Measurements from ENCODE around the gene NDUFAF8. TPM values are rescaled to one million over a fixed set of nuclear protein-coding genes. Genes with fewer than 3 reads are reported as not detected.

The NDUFAF8 gene
- total RNA-seq, 4 donors from 2014 or later, result 22.0 to 67.0 (median 34.3) TPM

DNA sequence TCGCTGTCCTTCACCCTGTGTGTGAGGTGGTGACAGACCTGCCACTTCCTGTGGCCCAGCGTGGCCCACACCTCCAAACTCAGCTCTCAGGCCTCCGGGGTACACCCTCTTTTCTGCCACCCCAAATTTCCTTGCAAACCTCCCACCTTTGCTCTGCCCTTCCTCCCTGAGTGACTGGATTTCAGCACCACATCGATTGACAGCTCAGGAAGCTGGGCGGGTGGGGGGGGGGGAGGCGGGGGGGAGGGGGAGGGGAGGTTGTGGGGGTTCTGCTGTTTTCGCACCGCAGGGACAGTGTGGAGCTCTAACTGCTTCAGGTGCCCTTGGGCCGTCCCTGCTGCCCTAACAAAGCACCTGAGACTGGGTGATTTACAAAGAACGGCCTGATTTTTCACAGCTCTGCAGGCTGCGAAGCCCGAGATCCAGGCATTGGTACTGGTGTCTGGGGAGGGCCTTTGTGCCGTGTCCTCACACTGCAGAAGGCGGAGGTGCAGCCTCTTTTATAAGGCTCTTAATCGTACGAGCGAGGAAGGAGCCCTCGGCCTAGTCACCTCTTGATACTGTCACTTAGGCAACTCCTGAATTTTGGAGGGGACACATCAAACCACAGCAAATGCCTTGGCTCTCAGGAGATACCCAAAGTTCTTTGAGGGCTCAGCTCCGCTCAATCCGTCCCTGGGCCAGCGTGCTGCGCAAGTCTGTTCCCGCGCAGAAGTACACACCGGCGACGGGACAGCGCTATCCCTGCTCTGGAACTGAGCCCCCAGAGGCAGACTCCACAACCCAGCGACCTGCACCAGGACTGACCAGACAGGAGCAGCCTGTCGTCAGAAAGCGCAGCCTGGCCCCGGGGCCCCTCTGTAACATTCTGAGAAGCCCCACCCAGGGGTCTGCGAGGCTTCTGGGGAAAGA lies 3.6 kb downstream of the NDUFAF8 start:
- no peak for DNase-seq
- peaks cover 19 to 35% (median 20%) of the 10 kb centered on the region in 3 donors for H3K4me1 ChIP-seq
- no peak overlapping the region for H3K27ac ChIP-seq
- WGBS, 2 donors, result 67% methylated on average over 2 to 3 of the region's 33 CpGs
- H3K4me3 ChIP-seq, result no peak overlapping the region
- intact Hi-C loops (cut with DNase I), result no loop called here
- no peaks in the 10 kb centered on the region for H3K9me3 ChIP-seq
- TF ChIP-seq, protein P1, sequence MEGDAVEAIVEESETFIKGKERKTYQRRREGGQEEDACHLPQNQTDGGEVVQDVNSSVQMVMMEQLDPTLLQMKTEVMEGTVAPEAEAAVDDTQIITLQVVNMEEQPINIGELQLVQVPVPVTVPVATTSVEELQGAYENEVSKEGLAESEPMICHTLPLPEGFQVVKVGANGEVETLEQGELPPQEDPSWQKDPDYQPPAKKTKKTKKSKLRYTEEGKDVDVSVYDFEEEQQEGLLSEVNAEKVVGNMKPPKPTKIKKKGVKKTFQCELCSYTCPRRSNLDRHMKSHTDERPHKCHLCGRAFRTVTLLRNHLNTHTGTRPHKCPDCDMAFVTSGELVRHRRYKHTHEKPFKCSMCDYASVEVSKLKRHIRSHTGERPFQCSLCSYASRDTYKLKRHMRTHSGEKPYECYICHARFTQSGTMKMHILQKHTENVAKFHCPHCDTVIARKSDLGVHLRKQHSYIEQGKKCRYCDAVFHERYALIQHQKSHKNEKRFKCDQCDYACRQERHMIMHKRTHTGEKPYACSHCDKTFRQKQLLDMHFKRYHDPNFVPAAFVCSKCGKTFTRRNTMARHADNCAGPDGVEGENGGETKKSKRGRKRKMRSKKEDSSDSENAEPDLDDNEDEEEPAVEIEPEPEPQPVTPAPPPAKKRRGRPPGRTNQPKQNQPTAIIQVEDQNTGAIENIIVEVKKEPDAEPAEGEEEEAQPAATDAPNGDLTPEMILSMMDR (IDR thresholded peaks at IDR 0.05), result no peak
- no peak for TF ChIP-seq POLR2A (IDR thresholded peaks at IDR 0.05)
- no peaks in the 10 kb centered on the region for H3K27me3 ChIP-seq
- H3K36me3 ChIP-seq, result peaks cover 0 to 36% (median 0%) of the 10 kb centered on the region in 3 donors

DNA sequence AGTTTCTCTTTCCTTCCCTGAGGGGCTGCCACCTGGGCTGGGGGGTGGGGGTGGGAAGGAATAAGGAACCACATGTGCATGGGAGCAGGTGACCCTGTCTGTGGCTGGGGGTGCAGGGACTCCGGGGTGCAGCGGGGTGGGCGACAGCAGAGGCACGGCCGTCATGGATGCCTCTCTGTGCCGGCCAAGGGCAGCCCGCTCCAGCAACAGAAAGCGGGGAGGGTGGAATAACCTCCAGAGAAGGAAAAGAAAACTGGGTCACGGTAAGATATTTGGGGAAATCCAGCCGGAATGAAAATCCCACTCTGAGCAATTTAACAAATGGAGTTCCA lies 4.2 kb downstream of the NDUFAF8 start:
- Histone ChIP-seq H3K4me3 (no peak overlapping the region), H3K4me1 (peaks cover 13 to 29% (median 14%) of the 10 kb centered on the region in 3 donors), H3K27ac (no peak overlapping the region), H3K36me3 (peaks cover 0 to 36% (median 0%) of the 10 kb centered on the region in 3 donors), H3K9me3 (no peaks in the 10 kb centered on the region), H3K27me3 (no peaks in the 10 kb centered on the region)
- no peak for TF ChIP-seq POLR2A (IDR thresholded peaks at IDR 0.05)
- TF ChIP-seq, protein P1 (IDR thresholded peaks at IDR 0.05), result no peak
- intact Hi-C loops (cut with DNase I), result no loop called here
- 76 to 85% methylated on average over 9 of the region's 10 CpGs for WGBS, 2 donors
- DNase-seq, result no peak

DNA sequence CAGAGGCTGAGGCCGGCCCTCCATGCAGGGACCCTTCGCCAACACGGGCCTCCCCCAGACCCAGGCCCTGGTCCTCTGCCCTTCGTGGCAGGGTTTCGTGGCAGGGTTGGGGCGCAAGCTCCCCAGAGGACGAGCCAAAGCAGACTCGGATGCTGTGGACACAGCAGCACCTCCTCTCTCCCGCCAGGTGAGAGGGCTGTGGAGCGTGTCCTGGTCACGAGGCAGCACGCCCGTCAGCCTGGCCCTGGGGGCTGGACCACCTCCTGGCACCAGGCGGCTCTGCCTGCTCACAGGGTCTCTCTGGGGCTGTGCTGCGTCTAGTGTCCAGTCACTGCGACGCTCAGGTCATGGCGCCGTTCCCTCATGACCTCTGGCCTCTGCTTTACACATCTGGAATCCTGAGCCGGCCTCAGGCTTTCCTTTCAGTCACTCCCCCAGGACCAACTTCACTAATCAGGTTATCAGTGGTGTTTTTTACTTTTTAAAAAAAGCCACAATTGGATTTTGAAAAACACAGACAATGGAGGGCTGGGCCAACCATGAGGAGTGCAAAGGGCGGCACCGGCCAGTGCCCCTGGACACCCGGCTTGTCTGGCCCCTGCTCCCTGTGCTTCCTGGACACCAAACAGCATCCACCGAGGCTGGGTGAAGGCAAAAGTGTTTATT lies 5.4 kb downstream of the NDUFAF8 start:
- intact Hi-C loops (cut with DNase I), result no loop called here
- no peak for DNase-seq
- no peaks in the 10 kb centered on the region for H3K9me3 ChIP-seq
- H3K27me3 ChIP-seq, result no peaks in the 10 kb centered on the region
- H3K27ac ChIP-seq, result no peak overlapping the region
- H3K4me3 ChIP-seq, result no peak overlapping the region
- H3K4me1 ChIP-seq, result peaks cover 13 to 27% (median 14%) of the 10 kb centered on the region in 3 donors
- WGBS, 2 donors, result 82 to 83% methylated on average over 6 to 11 of the region's 24 CpGs
- peaks cover 0 to 38% (median 1%) of the 10 kb centered on the region in 3 donors for H3K36me3 ChIP-seq
- no peak for TF ChIP-seq POLR2A (IDR thresholded peaks at IDR 0.05)
- TF ChIP-seq, protein P1 (IDR thresholded peaks at IDR 0.05), result no peak

DNA sequence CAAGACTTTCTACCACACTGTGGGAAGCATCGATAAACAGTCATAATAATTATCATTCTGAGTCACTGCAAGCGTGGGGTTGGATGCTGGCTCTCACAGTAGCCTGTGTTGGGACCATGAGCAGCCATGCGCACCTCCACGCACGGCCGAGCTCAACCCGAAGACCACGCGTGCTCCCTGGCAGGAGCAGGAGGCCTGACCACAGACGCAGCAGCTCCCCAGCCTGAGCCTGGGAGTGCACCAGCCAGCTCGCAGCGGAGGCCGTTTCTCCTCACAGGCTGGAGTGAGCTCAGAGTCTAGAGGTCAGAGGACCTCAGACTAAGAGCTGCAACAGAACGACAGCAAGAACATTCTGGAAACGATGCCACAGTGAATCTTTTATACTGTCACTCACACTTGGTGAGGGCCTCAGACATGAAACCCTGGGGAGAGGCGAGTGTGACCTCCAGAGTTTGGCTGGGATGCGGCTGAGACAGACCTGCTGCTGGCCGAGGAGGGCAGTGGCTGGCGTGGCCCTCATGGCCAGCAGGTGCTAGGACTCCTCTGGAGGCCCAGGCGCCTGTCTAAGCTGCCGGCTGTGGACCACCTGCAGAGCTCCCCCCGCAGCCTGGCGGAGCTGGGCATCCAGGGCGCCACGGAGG lies 6.0 kb downstream of the NDUFAF8 start:
- no peaks in the 10 kb centered on the region for H3K27me3 ChIP-seq
- no peak for DNase-seq
- no peak overlapping the region for H3K27ac ChIP-seq
- H3K36me3 ChIP-seq, result peaks cover 0 to 44% (median 5%) of the 10 kb centered on the region in 3 donors
- peaks cover 8 to 20% (median 9%) of the 10 kb centered on the region in 3 donors for H3K4me1 ChIP-seq
- intact Hi-C loops (cut with DNase I), result no loop called here
- 72 to 77% methylated on average over 2 to 13 of the region's 25 CpGs for WGBS, 2 donors
- no peak overlapping the region for H3K4me3 ChIP-seq
- H3K9me3 ChIP-seq, result no peaks in the 10 kb centered on the region
- TF ChIP-seq POLR2A (IDR thresholded peaks at IDR 0.05), result no peak
- TF ChIP-seq, protein P1 (IDR thresholded peaks at IDR 0.05), result no peak

Measured in esophagus squamous epithelium (tissue), 5 donors.